DMS53 treated with DMSO at 0.1 percent for 48 hours (cell line): Measurements from ENCODE around the gene LIPC.

Experiments
- DNase-seq: peaks from one replicate; lab custom pipeline; 2025; ENCODE audit not compliant: unreplicated experiment; lab: John Stamatoyannopoulos, UW

Gene LIPC

GRCh38 chr15:58472221-58472620 is 40.4 kb downstream of the LIPC start:
- DNase-seq, result no peak

GRCh38 chr15:58472821-58473581 is 41.2 kb downstream of the LIPC start:
- DNase-seq, result no peak

- no peak for DNase-seq
Observed at GRCh38 chr15:58473724-58474123, 41.9 kb downstream of the LIPC start.

- no peak for DNase-seq
Observed at GRCh38 chr15:58474741-58475323, 43.0 kb downstream of the LIPC start.

- DNase-seq, result peak; percentile 29
Observed at GRCh38 chr15:58475573-58476524, 44.1 kb downstream of the LIPC start.

GRCh38 chr15:58476525-58477162 is 44.9 kb downstream of the LIPC start:
- no peak for DNase-seq

GRCh38 chr15:58477170-58477569 is 45.4 kb downstream of the LIPC start:
- no peak for DNase-seq

GRCh38 chr15:58478035-58478434 is 46.2 kb downstream of the LIPC start:
- DNase-seq, result no peak

- no peak for DNase-seq
Observed at GRCh38 chr15:58478579-58478978, 46.8 kb downstream of the LIPC start.

GRCh38 chr15:58479941-58480340 is 48.1 kb downstream of the LIPC start:
- DNase-seq, result no peak

- DNase-seq, result no peak
Observed at GRCh38 chr15:58483376-58483775, 51.6 kb downstream of the LIPC start.

GRCh38 chr15:58484791-58485600 is 53.2 kb downstream of the LIPC start:
- DNase-seq, result no peak

GRCh38 chr15:58486062-58486461 is 54.3 kb downstream of the LIPC start:
- DNase-seq, result no peak

- no peak for DNase-seq
Observed at GRCh38 chr15:58486564-58486963, 54.8 kb downstream of the LIPC start.

- no peak for DNase-seq
Observed at GRCh38 chr15:58487041-58487723, 55.4 kb downstream of the LIPC start.

- DNase-seq, result no peak
Observed at GRCh38 chr15:58487724-58488120, 55.9 kb downstream of the LIPC start.

- DNase-seq, result no peak
Observed at GRCh38 chr15:58489289-58490085, 57.7 kb downstream of the LIPC start.

- DNase-seq, result no peak
Observed at GRCh38 chr15:58490086-58490887, 58.5 kb downstream of the LIPC start.
